NCI-H1105 (cell line): ENCODE results near the gene COL23A1.

ENCODE experiments used
- DNase-seq: peaks from one replicate; lab custom pipeline; 2025; lab: John Stamatoyannopoulos, UW

Gene COL23A1

GRCh38 chr5:178554311-178554710 is 35.9 kb downstream of the COL23A1 start:
- DNase-seq = no peak

DNA sequence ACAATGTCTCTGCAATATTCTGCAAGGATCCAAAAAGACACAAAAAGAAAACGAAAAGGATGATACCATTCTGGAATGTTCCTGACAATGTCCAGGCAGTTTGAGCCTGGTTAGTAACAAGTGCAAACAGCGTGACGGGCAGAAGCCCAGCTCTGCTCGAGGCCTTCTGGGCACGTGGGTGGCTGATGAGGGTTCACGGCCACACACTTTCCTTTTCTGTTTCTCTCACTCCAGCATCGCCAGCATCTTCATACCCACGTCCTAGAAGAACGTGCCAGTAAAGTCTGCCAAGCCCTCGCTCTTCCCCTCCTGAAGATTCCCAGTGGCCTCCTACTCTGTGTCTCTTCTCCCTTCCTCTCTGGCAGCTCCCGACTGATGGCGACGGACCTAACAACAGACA is 36.7 kb downstream of the COL23A1 start:
- no peak for DNase-seq

DNA sequence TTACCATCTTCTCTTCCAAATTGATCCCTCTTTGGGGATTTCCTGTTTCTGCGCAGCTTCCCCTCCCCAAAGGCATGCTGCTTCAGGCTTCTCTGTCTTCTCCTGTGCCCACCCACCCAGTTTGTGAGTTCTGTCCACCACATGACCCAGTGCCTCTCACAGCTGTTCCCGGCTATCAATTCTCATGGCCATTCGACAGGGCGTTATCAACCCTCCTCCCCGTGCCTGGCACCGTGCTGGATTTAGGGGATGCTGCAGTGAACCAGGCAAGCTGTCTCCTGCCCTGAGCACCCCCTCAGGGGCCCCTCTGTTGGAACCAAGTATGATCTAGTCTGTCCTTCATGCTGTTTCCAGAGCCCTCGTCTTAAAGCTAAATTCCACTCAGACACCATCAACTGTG is 38.7 kb downstream of the COL23A1 start:
- DNase-seq = no peak

DNA sequence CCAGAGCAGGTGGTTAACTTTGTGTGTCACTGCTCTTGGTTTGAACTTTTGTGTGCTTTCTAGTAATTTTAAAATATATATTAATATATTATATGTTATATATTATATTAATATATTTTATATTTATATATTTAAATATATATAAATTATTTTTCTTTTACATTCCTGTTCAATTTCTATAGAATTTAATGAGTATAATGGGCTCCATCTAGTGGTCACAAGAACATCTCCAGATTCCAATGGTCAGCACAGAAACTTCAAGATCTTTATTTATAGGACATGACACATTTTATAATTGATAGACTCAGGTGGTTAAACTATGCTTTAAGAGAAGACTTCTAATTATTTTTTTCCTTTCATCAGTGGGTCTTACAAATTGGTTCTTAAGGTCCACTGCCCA is 39.1 kb downstream of the COL23A1 start:
- DNase-seq = no peak

- DNase-seq = no peak
Observed at GRCh38 chr5:178548746-178549145, 41.4 kb downstream of the COL23A1 start.

DNA sequence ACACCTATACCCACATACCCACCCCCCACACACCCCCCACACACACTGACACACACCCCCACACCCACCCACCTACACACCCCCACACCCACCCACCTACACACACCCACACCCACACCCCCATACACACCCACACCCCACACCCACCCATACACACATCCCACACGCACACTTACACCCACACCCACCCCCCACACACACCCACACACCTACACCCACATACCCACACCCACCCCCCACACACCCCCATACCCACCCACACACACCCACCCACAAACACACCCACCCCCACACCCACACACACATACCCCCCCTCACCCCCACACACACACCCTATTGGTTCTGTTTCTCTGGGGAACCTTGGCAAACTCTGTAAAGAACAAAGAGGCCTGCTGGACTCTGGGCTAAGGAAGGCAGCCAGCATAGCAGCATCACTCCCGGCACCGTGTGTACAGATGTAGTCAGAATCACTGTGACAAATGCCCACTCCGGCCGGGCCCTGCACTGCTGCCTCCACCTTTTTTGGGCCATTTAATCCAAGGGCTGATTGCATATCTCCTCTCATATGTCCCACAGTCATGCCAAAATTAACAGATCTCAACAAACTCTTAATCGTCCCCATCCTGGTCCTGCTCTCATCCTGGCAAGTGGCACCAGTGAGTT is 42.3 kb downstream of the COL23A1 start:
- DNase-seq = no peak

- no peak for DNase-seq
Observed at GRCh38 chr5:178547052-178547666, 43.0 kb downstream of the COL23A1 start.

GRCh38 chr5:178546675-178547033 is 43.5 kb downstream of the COL23A1 start:
- no peak for DNase-seq

GRCh38 chr5:178545941-178546674 is 44.1 kb downstream of the COL23A1 start:
- DNase-seq = no peak

DNA sequence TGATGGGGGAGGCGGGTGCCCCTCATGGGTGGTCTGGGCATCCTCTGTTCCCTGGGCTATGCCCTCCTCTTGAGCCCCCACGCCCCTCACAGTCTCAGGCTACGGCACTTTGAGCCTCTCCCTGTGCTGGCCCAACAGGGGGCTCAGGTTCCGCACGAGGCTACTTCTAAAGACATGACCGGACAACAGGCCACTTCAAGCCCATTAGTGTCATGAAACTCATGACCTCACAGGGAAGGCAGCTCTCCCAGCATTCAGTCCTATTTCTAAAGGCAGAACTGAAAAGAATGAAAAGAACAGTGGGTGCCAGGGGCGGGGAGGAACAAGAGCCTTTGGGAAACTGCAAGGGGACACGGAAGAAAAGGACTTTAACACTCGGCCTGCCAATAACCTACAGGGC is 45.0 kb downstream of the COL23A1 start:
- DNase-seq = no peak

DNA sequence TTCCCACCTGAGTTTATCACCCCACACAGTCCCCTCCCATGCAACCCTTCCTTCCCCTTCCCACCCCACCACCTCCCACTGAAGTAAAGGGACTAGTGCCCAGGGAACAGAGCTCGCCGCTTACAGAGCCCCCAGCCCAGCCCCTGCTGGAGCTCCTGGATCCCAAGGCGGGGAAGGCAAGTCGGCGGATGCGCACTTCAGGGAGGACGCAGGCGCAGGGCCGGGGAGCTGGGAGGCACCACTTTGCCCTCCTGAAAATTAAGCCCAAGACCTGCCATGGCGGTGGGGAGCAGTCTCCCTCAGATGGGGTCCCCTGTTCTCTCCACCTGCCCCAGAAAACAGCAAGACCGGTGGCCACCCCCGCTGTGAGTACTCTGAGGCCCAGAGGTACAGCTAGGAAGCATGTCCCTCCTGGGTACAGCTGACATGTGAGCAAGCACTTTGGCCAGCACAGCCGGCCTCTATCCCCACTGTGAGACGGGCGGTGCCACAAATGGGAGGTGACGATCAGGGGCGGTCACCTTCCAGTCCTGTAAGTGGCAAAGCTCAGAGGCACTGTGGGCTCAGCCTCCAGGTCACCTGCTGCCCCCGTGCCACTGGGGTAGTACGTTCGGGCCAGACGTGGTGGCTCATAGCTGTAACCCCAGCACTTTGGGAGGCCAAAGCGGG is 45.9 kb downstream of the COL23A1 start:
- DNase-seq = no peak

- no peak for DNase-seq
Observed at GRCh38 chr5:178542455-178542854, 47.7 kb downstream of the COL23A1 start.

- DNase-seq = no peak
Observed at GRCh38 chr5:178540526-178540925, 49.7 kb downstream of the COL23A1 start.

DNA sequence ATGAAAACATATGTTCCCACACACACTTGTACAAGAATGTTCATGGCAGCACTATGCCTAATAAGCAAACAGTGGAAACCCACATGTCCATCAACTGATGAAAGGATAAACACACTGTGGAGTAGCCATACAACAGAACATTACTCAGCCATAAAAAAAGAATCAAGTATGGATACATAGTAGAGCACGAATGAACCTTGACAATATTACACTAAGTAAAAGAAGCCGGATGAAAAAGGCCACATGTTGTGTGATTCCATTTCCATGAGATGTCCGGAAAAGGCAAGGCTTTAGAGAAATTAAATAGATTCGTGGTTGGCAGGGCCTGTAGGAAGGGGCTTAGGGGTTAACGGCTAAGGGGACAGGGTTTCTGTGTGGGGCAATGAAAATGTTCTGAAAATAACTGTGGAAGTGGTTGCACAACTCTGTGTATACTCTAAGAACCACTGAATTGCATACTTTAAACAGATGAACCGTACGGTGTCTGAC is 51.4 kb downstream of the COL23A1 start:
- DNase-seq = no peak

DNA sequence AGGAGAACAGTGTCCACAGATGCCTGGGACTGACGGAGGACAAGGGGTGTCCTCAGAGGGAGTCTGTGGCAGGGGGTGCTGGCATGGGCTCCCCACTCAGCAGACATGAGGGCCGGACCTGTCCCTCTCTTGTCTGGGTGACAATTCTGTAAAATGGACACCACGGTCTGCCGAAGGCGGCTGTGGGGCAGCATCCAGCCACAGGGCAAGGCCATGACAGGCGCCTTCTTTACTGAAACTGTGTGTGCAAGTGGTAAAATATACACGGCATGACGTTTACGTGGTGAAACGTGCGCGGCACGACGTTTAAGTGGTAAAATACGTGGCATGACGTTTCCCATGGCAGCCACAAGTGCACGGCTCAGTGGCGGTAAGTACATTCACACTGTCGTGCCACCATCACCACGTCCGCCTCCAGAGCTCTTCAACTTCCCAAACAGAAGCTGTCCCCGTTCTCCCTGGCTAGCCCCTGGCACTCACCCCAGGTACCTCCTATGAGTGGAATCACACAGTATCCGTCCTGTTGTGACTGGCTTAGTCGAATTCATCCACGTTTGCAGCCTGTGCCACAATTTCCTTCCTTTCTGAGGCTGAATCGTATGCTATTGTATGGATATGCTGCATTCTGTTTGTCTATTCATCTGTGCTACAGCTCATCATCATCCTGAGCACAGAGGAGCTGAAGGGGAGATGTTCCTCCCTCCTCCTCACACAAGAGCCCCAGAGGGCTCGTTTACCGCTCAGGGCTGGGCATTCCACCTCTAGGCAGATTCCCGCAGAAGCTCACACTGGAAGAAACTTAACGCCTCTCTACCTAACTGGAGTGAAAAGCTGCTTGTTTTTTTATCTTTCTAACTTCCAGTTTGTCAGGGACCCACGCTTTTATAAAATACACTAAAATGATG is 52.5 kb downstream of the COL23A1 start:
- no peak for DNase-seq

GRCh38 chr5:178536541-178537466 is 53.4 kb downstream of the COL23A1 start:
- DNase-seq = no peak

- no peak for DNase-seq
Observed at GRCh38 chr5:178535299-178536175, 54.7 kb downstream of the COL23A1 start.

GRCh38 chr5:178533136-178533535 is 57.1 kb downstream of the COL23A1 start:
- no peak for DNase-seq

GRCh38 chr5:178532666-178533065 is 57.5 kb downstream of the COL23A1 start:
- DNase-seq = no peak

- no peak for DNase-seq
Observed at GRCh38 chr5:178532236-178532635, 58.0 kb downstream of the COL23A1 start.
